Effector memory CD4-positive, alpha-beta T cell (primary cell): ENCODE measurements around the gene KRT12.

Experiments
- DNase-seq, 3 donors: peaks; one replicate each; pipeline ENCODE4 v3.0.0-alpha.2; 2020
- H3K27ac ChIP-seq: 2 replicates; pipeline ENCODE4 v1.7.0; 2013; ENCODE audit warnings: mild to moderate bottlenecking, low read length, moderate library complexity; ENCODE audit not compliant: insufficient read depth, poor library complexity, severe bottlenecking
- H3K27me3 ChIP-seq: replicated peaks from 2 replicates; pipeline ENCODE4 v1.7.0; 2013; ENCODE audit warnings: mild to moderate bottlenecking, low read length; ENCODE audit not compliant: insufficient read depth, control insufficient read depth, poor library complexity, severe bottlenecking
- H3K36me3 ChIP-seq: 2 replicates; pipeline ENCODE4 v1.7.0; 2013; ENCODE audit warnings: mild to moderate bottlenecking, low read length, moderate library complexity; ENCODE audit not compliant: control insufficient read depth, insufficient read depth
- H3K4me1 ChIP-seq: 2 replicates; pipeline ENCODE4 v1.7.0; 2013; ENCODE audit warnings: low read length, mild to moderate bottlenecking; ENCODE audit not compliant: control insufficient read depth, insufficient read depth, poor library complexity, severe bottlenecking
- H3K4me3 ChIP-seq: 2 replicates; pipeline ENCODE4 v1.7.0; 2013; ENCODE audit warnings: low read length, low read depth, mild to moderate bottlenecking; ENCODE audit not compliant: insufficient read depth, poor library complexity, severe bottlenecking
- H3K9me3 ChIP-seq: 2 replicates; pipeline ENCODE4 v1.7.0; 2013; ENCODE audit warnings: mild to moderate bottlenecking, low read length, moderate library complexity; ENCODE audit not compliant: control insufficient read depth
- total RNA-seq, 3 donors: gene quantifications; one replicate each; lab custom pipeline; 2026; lab: John Stamatoyannopoulos, UW

Gene KRT12
- total RNA-seq = 0 reads per million in 3 donors

GRCh38 chr17:40866838-40867237 is at the start of gene KRT12:
KRT12 (minus strand) TSS chr17:40867223; CDS start chr17:40867186, 37 bp downstream.
- Histone ChIP-seq H3K27me3 (no peaks in the 10 kb centered on the region), H3K36me3 (no peaks in the 10 kb centered on the region), H3K4me3 (no peak within 1 kb of the TSS), H3K9me3 (no peaks in the 10 kb centered on the region), H3K4me1 (no peaks in the 10 kb centered on the region), H3K27ac (no peak within 1 kb of the TSS)
- DNase-seq = no peak

GRCh38 chr17:40916366-40916765 is 49.3 kb upstream of the KRT12 start:
- no peak overlapping the region for H3K4me3 ChIP-seq
- peaks cover 4% of the 10 kb centered on the region for H3K4me1 ChIP-seq
- H3K36me3 ChIP-seq = no peaks in the 10 kb centered on the region
- no peak for DNase-seq
- H3K27ac ChIP-seq = no peak overlapping the region
- no peaks in the 10 kb centered on the region for H3K27me3 ChIP-seq
- H3K9me3 ChIP-seq = no peaks in the 10 kb centered on the region

- no peaks in the 10 kb centered on the region for H3K9me3 ChIP-seq
- no peaks in the 10 kb centered on the region for H3K27me3 ChIP-seq
- no peak overlapping the region for H3K4me3 ChIP-seq
- no peak for DNase-seq
- no peak overlapping the region for H3K27ac ChIP-seq
- H3K36me3 ChIP-seq = no peaks in the 10 kb centered on the region
- no peaks in the 10 kb centered on the region for H3K4me1 ChIP-seq
Measured at GRCh38 chr17:40915721-40916256, 48.8 kb upstream of the KRT12 start.

- Histone ChIP-seq H3K9me3 (no peaks in the 10 kb centered on the region), H3K4me3 (no peak overlapping the region), H3K27ac (no peak overlapping the region), H3K27me3 (no peaks in the 10 kb centered on the region), H3K36me3 (no peaks in the 10 kb centered on the region), H3K4me1 (no peaks in the 10 kb centered on the region)
- no peak for DNase-seq
Measured at GRCh38 chr17:40915199-40915661, 48.2 kb upstream of the KRT12 start.

GRCh38 chr17:40914075-40914855 is 47.2 kb upstream of the KRT12 start:
- Histone ChIP-seq H3K27me3 (no peaks in the 10 kb centered on the region), H3K36me3 (no peaks in the 10 kb centered on the region), H3K27ac (no peak overlapping the region), H3K4me1 (no peaks in the 10 kb centered on the region), H3K9me3 (no peaks in the 10 kb centered on the region), H3K4me3 (no peak overlapping the region)
- no peak for DNase-seq

GRCh38 chr17:40912486-40913210 is 45.6 kb upstream of the KRT12 start:
- H3K36me3 ChIP-seq = no peaks in the 10 kb centered on the region
- no peak overlapping the region for H3K4me3 ChIP-seq
- no peak overlapping the region for H3K27ac ChIP-seq
- DNase-seq = no peak
- peaks cover 6% of the 10 kb centered on the region for H3K27me3 ChIP-seq
- no peaks in the 10 kb centered on the region for H3K9me3 ChIP-seq
- no peaks in the 10 kb centered on the region for H3K4me1 ChIP-seq

GRCh38 chr17:40910441-40910841 is 43.4 kb upstream of the KRT12 start:
- Histone ChIP-seq H3K27ac (no peak overlapping the region), H3K27me3 (peaks cover 10% of the 10 kb centered on the region), H3K4me1 (no peaks in the 10 kb centered on the region), H3K9me3 (no peaks in the 10 kb centered on the region), H3K4me3 (no peak overlapping the region), H3K36me3 (no peaks in the 10 kb centered on the region)
- no peak for DNase-seq

GRCh38 chr17:40909755-40910154 is 42.7 kb upstream of the KRT12 start:
- no peak overlapping the region for H3K4me3 ChIP-seq
- H3K9me3 ChIP-seq = no peaks in the 10 kb centered on the region
- H3K4me1 ChIP-seq = no peaks in the 10 kb centered on the region
- DNase-seq = no peak
- no peaks in the 10 kb centered on the region for H3K36me3 ChIP-seq
- H3K27me3 ChIP-seq = peaks cover 10% of the 10 kb centered on the region
- H3K27ac ChIP-seq = no peak overlapping the region

- peak; percentile 31 to 49 (median 44) for DNase-seq
- no peaks in the 10 kb centered on the region for H3K9me3 ChIP-seq
- no peak overlapping the region for H3K4me3 ChIP-seq
- no peak overlapping the region for H3K27ac ChIP-seq
- no peaks in the 10 kb centered on the region for H3K4me1 ChIP-seq
- no peaks in the 10 kb centered on the region for H3K36me3 ChIP-seq
- peaks cover 10% of the 10 kb centered on the region for H3K27me3 ChIP-seq
Measured at GRCh38 chr17:40909351-40909750, 42.3 kb upstream of the KRT12 start.

- H3K27ac ChIP-seq = no peak overlapping the region
- H3K27me3 ChIP-seq = peaks cover 10% of the 10 kb centered on the region
- no peak for DNase-seq
- H3K4me1 ChIP-seq = no peaks in the 10 kb centered on the region
- no peaks in the 10 kb centered on the region for H3K36me3 ChIP-seq
- H3K4me3 ChIP-seq = no peak overlapping the region
- H3K9me3 ChIP-seq = no peaks in the 10 kb centered on the region
Measured at GRCh38 chr17:40906613-40907012, 39.6 kb upstream of the KRT12 start.
